K562 (cell line): Measurements from ENCODE around the gene SLAMF7. TPM values are rescaled to one million over a fixed set of nuclear protein-coding genes. Genes with fewer than 3 reads are reported as not detected.

Experiments
- ATF3 ChIP-seq, 2 experiments: fragments of 450-650 bp in 1 of 2; sonication (generic) in 1 of 2; formaldehyde crosslinking in 1 of 2; IDR thresholded peaks in 1 of 2; conservative IDR thresholded peaks in 1 of 2; 2 replicates each; pipeline versions ENCODE4 v1.6.1 to v1.8.1; 2016 to 2023; ENCODE audit warnings: mild to moderate bottlenecking in 2 of 2, moderate library complexity in 2 of 2, inconsistent platforms in 1 of 2, missing genetic modification reagents in 1 of 2
- C11orf30 ChIP-seq: fragments of 450-650 bp; IDR thresholded peaks from 2 replicates; pipeline ENCODE4 v1.6.1; 2016; ENCODE audit warnings: low read depth, mild to moderate bottlenecking
- CBX5 ChIP-seq: IDR thresholded peaks from 2 replicates; pipeline ENCODE4 v1.6.1; 2014; ENCODE audit warnings: low read depth, borderline replicate concordance
- CHD4 ChIP-seq: fragments of 200-600 bp; sonication (generic); IDR thresholded peaks from 3 replicates; pipeline ENCODE4 v1.6.1; 2012; ENCODE audit warnings: low read depth, mild to moderate bottlenecking, mixed read lengths, low read length, inconsistent platforms; ENCODE audit not compliant: insufficient read depth, insufficient replicate concordance, poor library complexity, severe bottlenecking
- ELF4 ChIP-seq: fragments of 450-650 bp; formaldehyde crosslinking; IDR thresholded peaks from 2 replicates; pipeline ENCODE4 v1.4.0; 2022; ENCODE audit warnings: missing genetic modification characterization
- EP300 ChIP-seq: IDR thresholded peaks from 2 replicates; pipeline ENCODE4 v1.6.1; 2012; ENCODE audit warnings: low read length, improper control_type of control experiment
- EWSR1 ChIP-seq: fragments of 450-650 bp; IDR thresholded peaks from 2 replicates; pipeline ENCODE4 v1.6.1; 2018; ENCODE audit warnings: borderline replicate concordance, mild to moderate bottlenecking, low read depth, moderate library complexity; ENCODE audit not compliant: partially characterized antibody
- FOXA1 ChIP-seq: fragments of 450-650 bp; IDR thresholded peaks from 2 replicates; pipeline ENCODE4 v1.6.1; 2016; ENCODE audit warnings: mild to moderate bottlenecking, borderline replicate concordance
- FOXJ2 ChIP-seq: fragments of 200-800 bp; sonication (Bioruptor generic); IDR thresholded peaks from 2 replicates; pipeline ENCODE4 v1.6.1; 2016; ENCODE audit warnings: missing genetic modification characterization, missing compliant biosample characterization
- KDM4B ChIP-seq, 2 experiments: fragments of 450-650 bp in 1 of 2; sonication (generic) in 1 of 2; IDR thresholded peaks; 2 replicates each; pipeline ENCODE4 v1.6.1; 2016 to 2017; ENCODE audit warnings: borderline replicate concordance in 2 of 2, antibody characterized with exemption in 1 of 2, low read depth in 1 of 2, mild to moderate bottlenecking in 1 of 2
- NFIC ChIP-seq: fragments of 450-650 bp; IDR thresholded peaks from 2 replicates; pipeline ENCODE4 v1.6.1; 2017; ENCODE audit warnings: mild to moderate bottlenecking, inconsistent platforms
- PHF21A ChIP-seq: fragments of 450-650 bp; IDR thresholded peaks from 2 replicates; pipeline ENCODE4 v1.6.1; 2017; ENCODE audit warnings: low read depth, borderline replicate concordance
- POLR2AphosphoS5 ChIP-seq: IDR thresholded peaks from 2 replicates; pipeline ENCODE4 v1.6.1; 2011; ENCODE audit warnings: mild to moderate bottlenecking, low read depth, low read length, moderate library complexity; ENCODE audit not compliant: control insufficient read depth, insufficient read depth
- PTTG1 ChIP-seq: fragments of 450-650 bp; IDR thresholded peaks from 2 replicates; pipeline ENCODE4 v1.6.1; 2016; ENCODE audit warnings: low read depth, mild to moderate bottlenecking, missing genetic modification characterization, missing compliant biosample characterization
- RBM25 ChIP-seq: fragments of 200-400 bp; formaldehyde crosslinking; IDR thresholded peaks from 2 replicates; pipeline ENCODE4 v1.6.1; 2018; ENCODE audit warnings: low read length, low read depth, moderate library complexity; ENCODE audit not compliant: severe bottlenecking
- RCOR1 ChIP-seq, 2 experiments: IDR thresholded peaks; 2 replicates each; pipeline ENCODE4 v1.6.1; 2012; ENCODE audit warnings: low read depth in 2 of 2, low read length in 2 of 2, borderline replicate concordance in 1 of 2, improper control_type of control experiment in 1 of 2
- SMARCE1 ChIP-seq: fragments of 450-650 bp; IDR thresholded peaks from 2 replicates; pipeline ENCODE4 v1.7.1; 2016; ENCODE audit warnings: mild to moderate bottlenecking
- SMC3 ChIP-seq: conservative IDR thresholded peaks from 2 replicates; pipeline ENCODE4 v1.6.1; 2011; ENCODE audit warnings: low read depth, low read length, improper control_type of control experiment; ENCODE audit not compliant: insufficient read depth
- STAT5A ChIP-seq: IDR thresholded peaks from 2 replicates; pipeline ENCODE4 v1.6.1; 2012; ENCODE audit warnings: low read length, inconsistent platforms, borderline replicate concordance
- STAT5B ChIP-seq: fragments of 250-450 bp; sonication (Bioruptor Pico); IDR thresholded peaks from 2 replicates; pipeline ENCODE4 v1.8.0; 2021; ENCODE audit warnings: mild to moderate bottlenecking, inconsistent platforms
- TAF15 ChIP-seq: fragments of 200-400 bp; formaldehyde crosslinking; IDR thresholded peaks from 2 replicates; pipeline ENCODE4 v1.6.1; 2017; ENCODE audit warnings: mild to moderate bottlenecking, low read depth, low read length, moderate library complexity
- TAL1 ChIP-seq: fragments of 450-650 bp; IDR thresholded peaks from 2 replicates; pipeline ENCODE4 v1.6.1; 2016; ENCODE audit warnings: mild to moderate bottlenecking
- TBP ChIP-seq: optimal IDR thresholded peaks from 2 replicates; pipeline ENCODE3; 2011; ENCODE audit warnings: low read depth, low read length, improper control_type of control experiment
- TSHZ1 ChIP-seq: fragments of 250-450 bp; sonication (Bioruptor Pico); IDR thresholded peaks from 2 replicates; pipeline ENCODE4 v1.4.0; 2020; ENCODE audit warnings: mild to moderate bottlenecking, moderate library complexity
- ZFX ChIP-seq: sonication (generic); formaldehyde crosslinking; IDR thresholded peaks from 2 replicates; pipeline ENCODE4 v1.8.0; 2022; ENCODE audit warnings: mild to moderate bottlenecking, missing genetic modification reagents, moderate library complexity
- ZNF212 ChIP-seq: fragments of 450-650 bp; formaldehyde crosslinking; IDR thresholded peaks from 2 replicates; pipeline ENCODE4 v1.4.0; 2020; ENCODE audit warnings: mild to moderate bottlenecking
- ZNF217 ChIP-seq: sonication (generic); formaldehyde crosslinking; IDR thresholded peaks from 2 replicates; pipeline ENCODE4 v1.8.0; 2022; ENCODE audit warnings: mild to moderate bottlenecking, missing genetic modification reagents
- ZZZ3 ChIP-seq: fragments of 450-650 bp; IDR thresholded peaks from 2 replicates; pipeline ENCODE4 v1.6.1; 2016; ENCODE audit warnings: antibody characterized with exemption, mild to moderate bottlenecking, moderate library complexity
- polyA plus RNA-seq, 8 experiments: library from polyadenylated mRNA; depleted of rRNA in 4 of 8; stranded (reverse) in 5 of 8; unstranded in 3 of 8; fragments of >200 nt; fragmentation: Nextera tagmentation in 2 of 8; fragmentation: Illumina TruSeq in 1 of 8; extraction: Ambion mirVana in 2 of 8; extraction: Trizol in 1 of 8; gene quantifications; 2 replicates each; pipeline versions ENCODE4 v1.2.1 to v1.2.3, GENCODE V29; 2011 to 2014; ENCODE audit warnings: inconsistent platforms in 1 of 8, missing spikeins in 1 of 8
- total RNA-seq, 7 experiments: library from RNA; depleted of rRNA in 6 of 7; stranded (reverse); fragments of >200 nt in 6 of 7; fragmentation: Illumina TruSeq in 2 of 7; extraction: Trizol in 2 of 7; gene quantifications; 2 replicates each; pipeline versions ENCODE4 v1.2.1 to v1.2.3, GENCODE V29; 2011 to 2021; ENCODE audit warnings: low replicate concordance in 1 of 7

Gene SLAMF7
- total and polyA plus RNA-seq, 9 of the 15 experiments (the other 6 are each of a cell fraction or from before 2014, with no cell fraction given), result 0.11 to 1.2 (median 0.22) TPM; not detected in 2

DNA sequence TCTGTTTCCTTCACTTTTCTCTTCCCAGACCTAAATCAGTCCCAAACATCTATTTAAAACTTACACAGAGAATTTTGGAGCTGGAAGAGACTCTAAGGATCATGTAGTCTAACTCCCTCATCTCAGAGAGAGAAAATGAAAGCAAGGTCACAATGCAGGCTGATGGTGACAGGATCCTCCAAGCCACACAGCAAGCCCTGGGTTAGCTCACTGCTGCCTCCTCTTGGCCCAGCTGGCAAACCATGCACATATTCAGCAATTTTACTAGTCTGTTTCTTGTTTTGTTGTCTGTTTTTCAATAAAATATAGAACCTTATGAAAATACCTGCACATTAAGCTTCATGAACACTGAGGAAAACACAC lies 29.2 kb downstream of the SLAMF7 start (continued):
- TF ChIP-seq RBM25, result no peak
- no peak for TF ChIP-seq PTTG1 (tag)
- TF ChIP-seq FOXJ2 (tag), result no peak
- TF ChIP-seq ZNF212, result no peak
- TF ChIP-seq CHD4, result no peak
- TF ChIP-seq TBP, result no peak
- TF ChIP-seq KDM4B (IDR thresholded peaks at IDR 0.05; ENCODE audit: borderline replicate concordance in 2 of 2, low read depth in 1 of 2), result no peak
- TF ChIP-seq STAT5B (CRISPR knock-in tag), result no peak
- no peak for TF ChIP-seq POLR2AphosphoS5
- no peak for TF ChIP-seq ZFX (CRISPR knock-in tag)
- no peak for TF ChIP-seq C11orf30
- peak; percentile 52; the same call in 1 of the 2 replicates for TF ChIP-seq SMC3
- TF ChIP-seq ZNF217 (CRISPR knock-in tag), result no peak
- TF ChIP-seq NFIC, result no peak
- no peak for TF ChIP-seq CBX5
- no peak for TF ChIP-seq ELF4 (CRISPR knock-in tag)
- no peak for TF ChIP-seq EP300
- no peak for TF ChIP-seq ZZZ3
- no peak for TF ChIP-seq FOXA1
- no peak for TF ChIP-seq ATF3 (IDR thresholded peaks at IDR 0.05)
- no peak for TF ChIP-seq ATF3 (CRISPR knock-in tag; conservative IDR thresholded peaks at IDR 0.05)
- no peak for TF ChIP-seq PHF21A
- TF ChIP-seq STAT5A, result no peak
- TF ChIP-seq RCOR1 (IDR thresholded peaks at IDR 0.05; ENCODE audit: borderline replicate concordance in 1 of 2, low read depth in 2 of 2, low read length in 2 of 2), result peak in 1 of 2 experiments; percentile 61; a peak in 1 of 4 replicates
- TF ChIP-seq TAF15, result no peak
- TF ChIP-seq TAL1, result no peak
- no peak for TF ChIP-seq TSHZ1 (CRISPR knock-in tag)
- no peak for TF ChIP-seq SMARCE1
- TF ChIP-seq EWSR1, result no peak
